IPS-18c (cell line): Measurements from ENCODE around the gene TMEM253.

ENCODE experiments used
- H3K4me3 ChIP-seq: 2 replicates; pipeline ENCODE4 v1.7.0; 2013; ENCODE audit warnings: low read depth, mild to moderate bottlenecking, low read length, moderate library complexity; ENCODE audit not compliant: insufficient read depth
- H3K9me3 ChIP-seq: one replicate; pipeline ENCODE4 v1.6.1; 2013; ENCODE audit warnings: mild to moderate bottlenecking, low read length, moderate library complexity; ENCODE audit not compliant: control insufficient read depth, insufficient read depth

The TMEM253 gene

GRCh38 chr14:21109377-21110138 is 8.7 kb downstream of the TMEM253 start:
- no peaks in the 10 kb centered on the region for H3K9me3 ChIP-seq
- H3K4me3 ChIP-seq, result no peak overlapping the region

- Histone ChIP-seq H3K4me3 (no peak overlapping the region), H3K9me3 (no peaks in the 10 kb centered on the region)
Measured at GRCh38 chr14:21112255-21112654, 11.4 kb downstream of the TMEM253 start.

GRCh38 chr14:21113369-21113768 is 12.5 kb downstream of the TMEM253 start:
- Histone ChIP-seq H3K9me3 (no peaks in the 10 kb centered on the region), H3K4me3 (no peak overlapping the region)

GRCh38 chr14:21118933-21119332 is 18.1 kb downstream of the TMEM253 start:
- Histone ChIP-seq H3K9me3 (no peaks in the 10 kb centered on the region), H3K4me3 (no peak overlapping the region)

GRCh38 chr14:21120686-21121085 is 19.8 kb downstream of the TMEM253 start:
- Histone ChIP-seq H3K9me3 (no peaks in the 10 kb centered on the region), H3K4me3 (no peak overlapping the region)

GRCh38 chr14:21121122-21121521 is 20.3 kb downstream of the TMEM253 start:
- Histone ChIP-seq H3K9me3 (no peaks in the 10 kb centered on the region), H3K4me3 (no peak overlapping the region)

GRCh38 chr14:21123429-21123828 is 22.6 kb downstream of the TMEM253 start:
- H3K4me3 ChIP-seq, result no peak overlapping the region
- H3K9me3 ChIP-seq, result no peaks in the 10 kb centered on the region

GRCh38 chr14:21133901-21134300 is 33.0 kb downstream of the TMEM253 start:
- Histone ChIP-seq H3K4me3 (no peak overlapping the region), H3K9me3 (no peaks in the 10 kb centered on the region)

- Histone ChIP-seq H3K9me3 (no peaks in the 10 kb centered on the region), H3K4me3 (no peak overlapping the region)
Measured at GRCh38 chr14:21136024-21136423, 35.2 kb downstream of the TMEM253 start.

- H3K9me3 ChIP-seq, result no peaks in the 10 kb centered on the region
- H3K4me3 ChIP-seq, result no peak overlapping the region
Measured at GRCh38 chr14:21142357-21142756, 41.5 kb downstream of the TMEM253 start.

GRCh38 chr14:21145437-21145836 is 44.6 kb downstream of the TMEM253 start:
- no peaks in the 10 kb centered on the region for H3K9me3 ChIP-seq

GRCh38 chr14:21149641-21150367 is 48.9 kb downstream of the TMEM253 start:
- H3K9me3 ChIP-seq, result no peaks in the 10 kb centered on the region
- H3K4me3 ChIP-seq, result no peak overlapping the region

More at GRCh38 chr14:21145437-21145836, 44.6 kb downstream of the TMEM253 start:
- no peak overlapping the region for H3K4me3 ChIP-seq
